ENCODE data around the gene SLC28A3. TPM values are rescaled to one million over a fixed set of nuclear protein-coding genes. Genes with fewer than 3 reads are reported as not detected.

SLC28A3 gene
- total RNA-seq, 1 donor from 2014 or later: not detected

- no peak for TF ChIP-seq CTCF (IDR thresholded peaks at IDR 0.05)
- H3K27ac Mint-ChIP-seq (ENCODE audit: unreplicated experiment): no peak overlapping the region
- no peaks in the 10 kb centered on the region for H3K4me1 Mint-ChIP-seq (ENCODE audit: unreplicated experiment)
- no peaks in the 10 kb centered on the region for H3K36me3 Mint-ChIP-seq (ENCODE audit: unreplicated experiment)
- H3K27me3 Mint-ChIP-seq (ENCODE audit: unreplicated experiment): peaks cover under 1% of the 10 kb centered on the region
- no peak for DNase-seq (ENCODE audit: extremely low spot score, unreplicated experiment)
- H3K9me3 Mint-ChIP-seq (ENCODE audit: unreplicated experiment): no peaks in the 10 kb centered on the region
- H3K4me3 Mint-ChIP-seq (ENCODE audit: unreplicated experiment): no peak overlapping the region
These were observed 44.1 kb upstream of the SLC28A3 start for GRCh38 chr9:84384617-84385016.

- DNase-seq (ENCODE audit: extremely low spot score, unreplicated experiment): no peak
- H3K4me1 Mint-ChIP-seq (ENCODE audit: unreplicated experiment): no peaks in the 10 kb centered on the region
- peaks cover 6% of the 10 kb centered on the region for H3K27me3 Mint-ChIP-seq (ENCODE audit: unreplicated experiment)
- no peaks in the 10 kb centered on the region for H3K9me3 Mint-ChIP-seq (ENCODE audit: unreplicated experiment)
- H3K4me3 Mint-ChIP-seq (ENCODE audit: unreplicated experiment): no peak overlapping the region
- no peak overlapping the region for H3K27ac Mint-ChIP-seq (ENCODE audit: unreplicated experiment)
- no peaks in the 10 kb centered on the region for H3K36me3 Mint-ChIP-seq (ENCODE audit: unreplicated experiment)
- no peak for TF ChIP-seq CTCF (IDR thresholded peaks at IDR 0.05)
These were observed 42.6 kb upstream of the SLC28A3 start for GRCh38 chr9:84383178-84383577.

- Mint-ChIP-seq H3K9me3 (ENCODE audit: unreplicated experiment) (no peaks in the 10 kb centered on the region), H3K27me3 (ENCODE audit: unreplicated experiment) (peaks cover 6% of the 10 kb centered on the region), H3K4me1 (ENCODE audit: unreplicated experiment) (no peaks in the 10 kb centered on the region), H3K4me3 (ENCODE audit: unreplicated experiment) (no peak overlapping the region), H3K27ac (ENCODE audit: unreplicated experiment) (no peak overlapping the region), H3K36me3 (ENCODE audit: unreplicated experiment) (no peaks in the 10 kb centered on the region)
- DNase-seq (ENCODE audit: extremely low spot score, unreplicated experiment): no peak
- TF ChIP-seq CTCF (IDR thresholded peaks at IDR 0.05): no peak
These were observed 42.2 kb upstream of the SLC28A3 start for GRCh38 chr9:84382720-84383119.

GRCh38 chr9:84381508-84381907 is 41.0 kb upstream of the SLC28A3 start:
- Mint-ChIP-seq H3K4me3 (ENCODE audit: unreplicated experiment) (no peak overlapping the region), H3K27ac (ENCODE audit: unreplicated experiment) (no peak overlapping the region), H3K36me3 (ENCODE audit: unreplicated experiment) (no peaks in the 10 kb centered on the region), H3K4me1 (ENCODE audit: unreplicated experiment) (no peaks in the 10 kb centered on the region), H3K9me3 (ENCODE audit: unreplicated experiment) (no peaks in the 10 kb centered on the region), H3K27me3 (ENCODE audit: unreplicated experiment) (peaks cover 13% of the 10 kb centered on the region)
- no peak for TF ChIP-seq CTCF (IDR thresholded peaks at IDR 0.05)
- no peak for DNase-seq (ENCODE audit: extremely low spot score, unreplicated experiment)

GRCh38 chr9:84379740-84380139 is 39.2 kb upstream of the SLC28A3 start:
- H3K27me3 Mint-ChIP-seq (ENCODE audit: unreplicated experiment): peaks cover 19% of the 10 kb centered on the region
- TF ChIP-seq CTCF (IDR thresholded peaks at IDR 0.05): no peak
- no peak for DNase-seq (ENCODE audit: extremely low spot score, unreplicated experiment)
- no peaks in the 10 kb centered on the region for H3K9me3 Mint-ChIP-seq (ENCODE audit: unreplicated experiment)
- no peaks in the 10 kb centered on the region for H3K4me1 Mint-ChIP-seq (ENCODE audit: unreplicated experiment)
- H3K27ac Mint-ChIP-seq (ENCODE audit: unreplicated experiment): no peak overlapping the region
- H3K4me3 Mint-ChIP-seq (ENCODE audit: unreplicated experiment): no peak overlapping the region
- no peaks in the 10 kb centered on the region for H3K36me3 Mint-ChIP-seq (ENCODE audit: unreplicated experiment)

Data from osteocyte (in vitro differentiated cells).